Urinary bladder (tissue), 4 donors: Measurements from ENCODE around the gene PTPRN2. TPM values are rescaled to one million over a fixed set of nuclear protein-coding genes. Genes with fewer than 3 reads are reported as not detected.
"Not testable (repeated sequence)": the region's sequence is repeated elsewhere in the genome, so short reads cannot be mapped to it uniquely, and the experiment has no call there.

Source experiments
- DNase-seq: peaks from one replicate; pipeline ENCODE4 v3.0.0-alpha.2; 2015; ENCODE audit errors: extremely low spot score
- H3K27ac ChIP-seq: one replicate; pipeline ENCODE4 v1.5.1; 2013; ENCODE audit warnings: low read depth, mild to moderate bottlenecking, moderate library complexity
- H3K36me3 ChIP-seq: one replicate; pipeline ENCODE4 v1.6.1; 2013; ENCODE audit warnings: mild to moderate bottlenecking, moderate library complexity; ENCODE audit not compliant: insufficient read depth
- H3K4me1 ChIP-seq: one replicate; pipeline ENCODE4 v1.6.1; 2013; ENCODE audit warnings: mild to moderate bottlenecking, moderate library complexity; ENCODE audit not compliant: insufficient read depth
- H3K4me3 ChIP-seq: one replicate; pipeline ENCODE4 v1.5.1; 2013; ENCODE audit warnings: low read depth, low read length
- WGBS: extraction: QIAGEN DNeasy Blood & Tissue Kit; methylation state at CpG from one replicate; pipeline ENCODE4 v1.1.7; 2013; 5-methylcytosine and 5-hydroxymethylcytosine counted together
- polyA plus RNA-seq: library from polyadenylated mRNA; stranded (reverse); fragments of 200-250 nt; gene quantifications from one replicate; pipeline ENCODE4 v1.2.3, GENCODE V29; 2013
- total RNA-seq: library from RNA; depleted of rRNA; stranded (reverse); fragments of >200 nt; gene quantifications from one replicate; pipeline ENCODE4 v1.2.3, GENCODE V29; 2014
- donor health status: healthy with polysubstance abuse.
- donor health status: healthy.

The PTPRN2 gene
- total and polyA plus RNA-seq, 2 donors: 2.8 to 4.4 TPM

DNA sequence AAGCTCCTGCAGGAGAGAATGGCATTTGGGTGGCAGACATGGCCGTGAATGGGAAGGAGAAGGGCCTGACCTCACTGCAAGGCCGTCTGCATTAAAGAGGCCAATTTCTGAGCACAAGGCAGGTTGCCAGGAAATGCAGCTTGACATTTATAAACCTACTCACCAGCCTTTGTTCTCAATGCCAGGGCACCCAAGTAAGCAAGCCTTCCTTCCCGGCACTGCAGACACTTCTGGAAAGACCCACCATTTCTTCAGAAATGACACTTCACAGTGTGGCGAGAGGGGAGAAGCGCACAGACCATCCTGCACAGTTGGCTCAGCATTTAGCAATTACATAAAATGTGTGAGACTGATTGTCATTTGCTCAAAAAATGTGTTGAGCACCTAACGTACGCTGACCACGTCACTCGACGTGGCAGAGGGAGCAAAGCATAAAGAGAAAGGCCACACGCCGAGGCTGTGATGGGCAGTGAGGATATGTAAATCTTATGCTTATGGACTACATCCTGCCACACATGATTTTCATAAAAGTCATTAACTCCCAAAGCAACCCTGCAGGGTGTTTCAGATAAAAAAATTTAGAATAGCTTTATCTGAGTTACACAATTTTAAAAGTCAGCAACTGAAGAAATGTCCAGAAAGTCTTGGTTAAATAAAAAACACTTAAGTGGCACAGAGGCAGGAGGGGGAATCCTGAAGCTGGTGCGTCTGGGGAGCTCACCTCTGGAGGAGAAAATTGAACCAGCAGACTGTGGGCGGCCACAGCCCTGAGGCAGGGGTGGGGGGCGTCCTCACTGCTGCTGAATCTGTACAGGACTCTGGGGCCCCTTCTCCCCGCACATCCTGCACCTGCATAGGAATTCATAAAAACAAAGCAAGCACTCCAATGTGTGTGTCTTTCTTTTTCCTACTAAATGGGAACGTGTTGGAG, 543.8 kb downstream of the PTPRN2 start:
- WGBS: 51% methylated on average over 17 of the region's 17 CpGs
- no peak overlapping the region for H3K27ac ChIP-seq
- no peak overlapping the region for H3K4me3 ChIP-seq
- H3K36me3 ChIP-seq: no peaks in the 10 kb centered on the region
- DNase-seq: no peak
- no peaks in the 10 kb centered on the region for H3K4me1 ChIP-seq

DNA sequence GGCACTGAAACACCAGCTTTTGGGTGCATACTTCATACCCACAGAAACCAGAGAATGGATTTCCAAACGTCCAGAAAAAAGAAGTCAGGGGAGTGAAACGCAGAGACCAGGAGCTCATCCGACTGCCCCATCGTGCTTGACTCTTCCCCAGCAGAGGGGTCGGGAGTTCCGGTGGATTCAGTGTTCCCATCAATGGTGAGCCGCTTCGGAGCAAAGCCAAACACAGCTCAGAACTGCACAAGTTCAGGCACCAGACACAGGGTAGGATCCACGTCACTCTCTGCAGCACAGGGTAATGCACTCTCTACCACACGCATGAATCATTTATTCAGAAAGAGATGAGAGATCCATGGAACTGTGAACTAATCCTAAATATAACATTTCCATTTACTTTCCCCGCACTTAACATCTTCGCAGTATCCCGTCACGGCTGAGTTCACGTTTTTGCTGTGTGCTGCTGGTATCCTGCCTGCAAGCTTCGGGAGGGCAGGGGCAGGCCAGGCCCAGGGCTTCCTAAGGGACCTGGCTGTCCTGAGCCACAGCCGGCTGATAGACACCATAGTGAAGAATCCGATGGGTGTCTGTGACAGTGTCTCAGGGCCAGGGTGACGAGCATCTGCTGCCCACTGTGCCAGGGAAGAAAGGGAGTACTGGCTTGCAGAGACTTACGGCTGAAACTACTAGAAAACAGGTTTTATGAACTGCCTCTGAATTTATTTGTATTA, 545.3 kb downstream of the PTPRN2 start:
- no peak overlapping the region for H3K4me3 ChIP-seq
- no peaks in the 10 kb centered on the region for H3K36me3 ChIP-seq
- WGBS: 80% methylated on average over 20 of the region's 20 CpGs
- no peak for DNase-seq
- no peak overlapping the region for H3K27ac ChIP-seq
- H3K4me1 ChIP-seq: no peaks in the 10 kb centered on the region

DNA sequence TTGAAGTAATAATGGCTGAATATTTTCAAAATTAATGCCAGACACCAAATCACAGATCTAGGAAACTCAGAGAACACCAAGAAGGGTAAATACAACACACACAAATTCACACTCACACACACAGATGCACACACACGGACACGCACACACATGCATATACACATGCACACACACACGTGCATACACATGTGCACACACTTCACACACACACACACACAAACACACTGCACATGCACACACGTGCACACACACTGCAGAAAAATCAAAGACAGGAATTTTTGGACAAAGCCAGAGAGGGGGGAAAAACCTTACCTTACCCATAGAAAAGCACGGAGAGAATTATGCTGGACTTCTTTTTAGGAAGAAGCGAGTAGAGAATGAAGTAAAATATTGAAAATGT, 547.4 kb downstream of the PTPRN2 start:
- WGBS: 93% methylated on average over 6 of the region's 6 CpGs
- no peak overlapping the region for H3K4me3 ChIP-seq
- H3K36me3 ChIP-seq: no peaks in the 10 kb centered on the region
- no peak overlapping the region for H3K27ac ChIP-seq
- H3K4me1 ChIP-seq: no peaks in the 10 kb centered on the region
- no peak for DNase-seq

DNA sequence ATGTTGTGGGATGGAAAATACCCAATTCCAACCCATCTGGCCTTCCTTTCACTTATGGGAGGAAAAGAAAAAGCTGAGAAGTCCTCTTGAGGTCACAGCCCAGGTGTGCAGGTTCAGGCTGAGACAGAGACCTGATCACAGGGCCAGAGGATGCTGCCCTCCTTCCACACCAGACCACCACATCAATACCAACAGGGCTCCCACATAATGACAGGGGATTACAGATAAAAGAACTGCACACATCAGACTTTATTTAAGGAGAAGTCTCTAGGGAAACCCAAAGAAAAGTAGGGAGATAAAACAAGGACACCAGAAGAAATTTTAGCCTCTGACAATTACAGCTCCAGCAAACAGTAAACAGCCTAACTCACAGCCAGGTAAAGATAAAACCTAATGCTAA, 548.4 kb downstream of the PTPRN2 start:
- Histone ChIP-seq H3K27ac (no peak overlapping the region), H3K36me3 (no peaks in the 10 kb centered on the region), H3K4me3 (no peak overlapping the region), H3K4me1 (no peaks in the 10 kb centered on the region)
- no peak for DNase-seq

DNA sequence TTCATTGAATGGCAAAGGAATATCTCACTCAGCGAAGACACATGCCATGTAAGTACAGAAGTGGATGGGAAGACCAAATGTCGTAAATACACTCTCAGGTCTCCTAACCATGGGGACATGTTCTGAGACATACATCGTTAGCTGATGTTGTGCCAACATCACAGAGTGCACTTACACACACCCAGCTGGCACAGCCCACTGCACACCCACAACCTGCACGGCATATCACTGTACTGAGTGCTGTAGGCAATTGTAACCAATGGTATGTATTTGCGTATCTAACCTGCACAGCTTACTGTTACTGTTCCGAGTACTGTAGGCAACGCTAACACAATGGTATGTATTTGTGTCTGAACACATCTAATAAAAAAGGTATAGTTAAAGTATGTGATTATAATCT, 550.4 kb downstream of the PTPRN2 start:
- 88% methylated on average over 7 of the region's 7 CpGs for WGBS
- no peak for DNase-seq
- Histone ChIP-seq H3K36me3 (no peaks in the 10 kb centered on the region), H3K4me1 (no peaks in the 10 kb centered on the region), H3K27ac (no peak overlapping the region), H3K4me3 (no peak overlapping the region)

DNA sequence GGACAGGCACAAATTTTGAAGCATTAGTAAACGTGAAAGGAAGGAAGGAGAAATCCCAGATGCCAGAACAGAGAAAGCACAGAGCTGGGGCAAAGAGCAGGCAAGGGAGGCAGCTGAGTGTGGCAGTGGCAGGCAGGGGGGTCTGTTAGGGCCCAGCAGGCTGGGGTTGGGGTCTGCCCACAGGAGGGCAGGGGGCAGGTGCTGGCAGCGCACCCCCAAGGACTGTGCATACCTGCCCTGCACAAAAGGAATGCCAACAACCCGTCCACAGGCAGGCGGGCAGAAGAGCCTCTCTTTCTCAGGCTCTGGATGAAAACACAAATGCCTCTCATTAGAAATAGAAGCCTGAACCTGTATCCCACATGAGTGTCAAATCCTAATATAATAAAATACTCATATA, 552.3 kb downstream of the PTPRN2 start:
- WGBS: 74% methylated on average over 4 of the region's 4 CpGs

DNA sequence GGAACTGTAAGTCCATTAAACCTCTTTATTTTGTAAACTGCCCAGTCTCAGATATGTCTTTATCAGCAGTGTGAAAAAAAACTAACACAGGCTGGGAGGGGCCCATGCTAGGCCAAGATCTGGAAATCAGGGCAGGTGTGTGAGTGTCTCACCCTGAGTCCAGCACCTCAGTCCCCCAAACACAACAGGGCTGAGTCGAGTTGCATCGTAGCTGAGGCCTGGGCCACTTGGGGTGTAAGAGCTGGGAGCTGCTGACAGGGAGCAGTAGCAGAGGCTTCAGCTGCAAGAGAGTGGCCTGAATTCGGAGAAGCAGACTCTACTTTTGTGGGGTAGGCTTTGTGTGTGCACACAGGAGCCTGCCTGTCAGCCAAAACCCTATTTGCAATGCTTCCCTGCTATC, 553.1 kb downstream of the PTPRN2 start:
- Histone ChIP-seq H3K4me3 (no peak overlapping the region), H3K36me3 (no peaks in the 10 kb centered on the region), H3K4me1 (no peaks in the 10 kb centered on the region), H3K27ac (no peak overlapping the region)
- 59% methylated on average over 3 of the region's 3 CpGs for WGBS
- DNase-seq: no peak

More for the DNA sequence above, 552.3 kb downstream of the PTPRN2 start:
- Histone ChIP-seq H3K4me3 (no peak overlapping the region), H3K36me3 (no peaks in the 10 kb centered on the region), H3K4me1 (no peaks in the 10 kb centered on the region), H3K27ac (no peak overlapping the region)
- no peak for DNase-seq

DNA sequence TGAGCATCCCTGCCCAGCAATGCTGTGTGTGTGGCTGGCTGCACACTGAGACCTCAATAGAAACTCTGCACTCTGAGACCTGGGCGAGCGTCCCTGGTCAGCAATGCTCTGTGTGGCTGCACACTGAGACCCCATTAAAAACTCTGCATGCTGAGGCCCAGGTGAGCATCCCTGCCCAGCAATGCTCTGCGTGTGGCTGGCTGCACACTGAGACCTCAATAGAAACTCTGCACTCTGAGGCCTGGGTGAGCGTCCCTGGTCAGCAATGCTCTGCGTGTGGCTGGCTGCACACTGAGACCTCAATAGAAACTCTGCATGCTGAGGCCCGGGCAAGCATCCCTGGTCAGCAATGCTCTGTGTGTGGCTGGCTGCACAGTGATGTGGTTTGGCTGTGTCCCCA, 553.7 kb downstream of the PTPRN2 start:
- not testable (repeated sequence) for H3K27ac ChIP-seq, H3K36me3 ChIP-seq, H3K4me3 ChIP-seq, DNase-seq, H3K4me1 ChIP-seq
- 95% methylated on average over 6 of the region's 6 CpGs for WGBS

DNA sequence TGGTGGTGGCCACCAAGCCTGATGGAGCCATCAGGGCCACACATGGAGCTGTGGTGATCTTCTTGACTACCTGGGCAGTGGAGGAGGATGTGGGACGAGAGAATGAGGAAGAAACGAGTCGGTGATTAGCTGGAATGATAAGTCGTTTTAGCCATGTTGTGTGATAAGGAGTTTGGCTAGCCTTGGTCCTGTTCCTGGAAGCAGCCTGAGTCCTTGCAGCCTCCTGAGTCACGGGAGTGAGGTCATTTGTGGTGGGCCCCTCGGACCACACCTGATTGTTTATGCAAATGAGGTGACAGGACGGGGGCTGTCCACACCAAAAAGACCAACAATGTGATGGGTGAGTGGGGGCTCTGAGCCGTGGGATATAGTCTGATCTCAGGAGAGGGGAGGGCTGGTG, 554.4 kb downstream of the PTPRN2 start:
- no peak for DNase-seq
- H3K4me1 ChIP-seq: no peaks in the 10 kb centered on the region
- 83% methylated on average over 8 of the region's 8 CpGs for WGBS
- no peaks in the 10 kb centered on the region for H3K36me3 ChIP-seq
- H3K4me3 ChIP-seq: no peak overlapping the region
- H3K27ac ChIP-seq: no peak overlapping the region

DNA sequence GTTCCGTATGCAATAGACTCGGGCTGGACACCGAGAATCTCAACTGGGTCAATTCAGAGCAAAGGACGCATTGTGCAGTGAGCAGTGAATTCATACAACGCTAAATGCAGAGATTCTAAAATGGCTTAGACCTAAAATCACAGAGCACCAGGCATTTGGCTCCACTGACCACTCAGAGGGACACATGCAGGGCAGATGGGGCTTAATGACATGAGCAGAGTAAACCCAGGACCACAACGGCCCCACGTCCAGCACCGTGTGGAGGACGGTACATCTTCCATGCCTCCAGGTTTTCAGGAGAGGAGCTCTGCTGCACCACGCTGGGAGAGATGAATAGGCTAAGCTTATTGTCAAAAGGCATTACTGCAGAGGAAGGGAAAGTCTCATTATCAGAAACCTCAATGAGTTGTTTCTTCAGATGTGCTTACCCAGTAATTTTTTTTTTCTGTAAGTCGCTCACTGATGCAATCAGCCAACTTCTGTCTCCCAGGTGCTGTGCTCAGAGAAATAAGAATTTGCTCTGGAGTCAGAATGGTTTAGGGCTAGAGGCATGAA, 555.0 kb downstream of the PTPRN2 start:
- no peak for DNase-seq
- no peaks in the 10 kb centered on the region for H3K4me1 ChIP-seq
- H3K27ac ChIP-seq: no peak overlapping the region
- no peak overlapping the region for H3K4me3 ChIP-seq
- no peaks in the 10 kb centered on the region for H3K36me3 ChIP-seq
- 84% methylated on average over 11 of the region's 11 CpGs for WGBS

DNA sequence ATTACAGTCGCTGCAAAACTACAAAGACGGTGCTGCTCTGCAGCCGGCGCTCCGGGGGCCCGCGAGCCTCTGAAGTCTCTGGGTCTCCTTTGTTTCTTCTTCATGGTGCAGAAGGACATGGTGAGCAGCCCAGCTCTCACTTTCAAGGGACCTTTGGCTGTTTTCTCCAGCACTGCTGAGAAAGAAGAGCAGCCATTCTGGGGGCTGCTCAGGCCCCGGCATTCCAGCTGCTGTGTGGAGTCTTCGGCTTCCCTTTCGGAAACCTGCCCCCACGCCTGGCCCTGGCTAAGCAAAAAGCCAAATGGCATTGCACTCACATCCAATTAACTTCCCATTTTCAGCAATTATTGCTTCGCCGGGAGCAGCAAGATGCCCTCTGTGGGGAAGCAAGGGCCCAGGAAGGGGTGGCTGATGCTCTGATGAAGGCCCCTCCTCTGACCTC, 555.7 kb downstream of the PTPRN2 start:
- no peaks in the 10 kb centered on the region for H3K4me1 ChIP-seq
- H3K36me3 ChIP-seq: no peaks in the 10 kb centered on the region
- DNase-seq: no peak
- no peak overlapping the region for H3K27ac ChIP-seq
- no peak overlapping the region for H3K4me3 ChIP-seq
- WGBS: 45% methylated on average over 13 of the region's 13 CpGs

DNA sequence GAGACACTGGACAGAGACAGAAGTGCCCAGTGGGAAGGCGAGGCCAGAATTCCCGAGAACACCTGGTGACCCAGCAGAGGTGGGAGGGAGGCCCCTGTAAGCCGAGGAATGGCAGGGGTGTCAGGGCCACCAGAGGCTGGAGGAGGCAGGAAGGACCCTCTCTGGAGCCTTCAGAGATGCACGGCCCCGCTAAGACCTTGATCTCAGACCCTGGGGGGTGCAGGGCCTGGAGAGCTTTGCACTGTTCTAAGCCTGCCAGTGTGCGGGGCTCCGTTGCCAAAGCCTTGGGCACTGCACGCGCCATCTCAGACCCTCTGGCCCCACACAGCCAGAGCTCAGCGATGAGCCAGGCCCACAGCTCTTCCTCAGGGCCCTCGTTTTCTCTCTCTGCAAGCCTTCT, 557.1 kb downstream of the PTPRN2 start:
- Histone ChIP-seq H3K4me3 (no peak overlapping the region), H3K36me3 (no peaks in the 10 kb centered on the region), H3K27ac (no peak overlapping the region), H3K4me1 (no peaks in the 10 kb centered on the region)
- no peak for DNase-seq
- 83% methylated on average over 11 of the region's 11 CpGs for WGBS

DNA sequence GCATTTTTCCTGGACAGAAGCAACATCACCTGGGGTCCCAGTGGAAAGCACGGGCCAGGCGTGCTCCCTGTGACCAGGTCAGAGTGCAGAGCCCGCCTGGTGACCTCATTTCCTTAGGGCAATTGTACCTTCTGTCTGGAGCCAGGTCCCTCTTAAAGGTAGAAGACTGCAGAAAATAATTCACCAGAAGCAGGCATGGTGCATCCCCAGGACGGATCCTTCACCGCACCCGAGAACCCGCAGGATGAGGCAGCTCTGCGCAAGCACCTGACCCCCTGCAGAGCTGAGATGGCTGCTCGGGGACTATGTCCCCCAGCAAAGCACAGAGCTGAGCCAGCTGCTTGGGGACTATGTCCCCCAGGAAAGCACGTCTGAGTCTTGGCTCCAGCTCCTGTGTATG, 557.6 kb downstream of the PTPRN2 start:
- Histone ChIP-seq H3K36me3 (no peaks in the 10 kb centered on the region), H3K27ac (no peak overlapping the region), H3K4me3 (no peak overlapping the region), H3K4me1 (no peaks in the 10 kb centered on the region)
- DNase-seq: no peak
- 87% methylated on average over 10 of the region's 10 CpGs for WGBS

DNA sequence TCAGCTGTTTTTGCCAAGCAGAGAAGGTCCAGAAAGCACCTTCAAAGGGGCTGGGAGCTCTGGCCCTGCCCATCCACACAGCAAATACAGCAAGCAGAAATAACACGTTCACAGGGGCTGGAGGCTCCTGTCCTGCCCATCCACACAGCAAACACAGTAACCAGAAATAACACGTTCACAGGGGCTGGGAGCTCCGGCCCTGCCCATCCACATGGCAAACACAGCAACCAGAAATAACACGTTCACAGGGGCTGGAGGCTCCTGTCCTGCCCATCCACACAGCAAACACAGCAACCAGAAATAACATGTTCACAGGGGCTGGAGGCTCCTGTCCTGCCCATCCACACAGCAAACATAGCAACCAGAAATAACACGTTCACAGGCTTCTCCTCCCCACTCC, 558.1 kb downstream of the PTPRN2 start:
- DNase-seq: peak; percentile 50
- Histone ChIP-seq H3K4me3 (no peak overlapping the region), H3K4me1 (no peaks in the 10 kb centered on the region), H3K27ac (no peak overlapping the region), H3K36me3 (no peaks in the 10 kb centered on the region)
- WGBS: 51% methylated on average over 5 of the region's 5 CpGs
